Lower leg skin (tissue), 3 donors: ENCODE data around the gene FANCC.

ENCODE experiments used
- POLR2A ChIP-seq, 2 donors: fragments of 450-650 bp; IDR thresholded peaks; one replicate each; pipeline ENCODE4 v1.6.1; 2016 to 2017; ENCODE audit warnings: antibody characterized with exemption in 2 of 2, mild to moderate bottlenecking in 1 of 2, moderate library complexity in 1 of 2
- TF ChIP-seq, protein P1 (sequence below), 3 donors: fragments of 450-650 bp; IDR thresholded peaks; one replicate each; pipeline ENCODE4 v1.5.1; 2016; ENCODE audit warnings: antibody characterized with exemption in 3 of 3, mild to moderate bottlenecking in 3 of 3, moderate library complexity in 2 of 3

DNA sequence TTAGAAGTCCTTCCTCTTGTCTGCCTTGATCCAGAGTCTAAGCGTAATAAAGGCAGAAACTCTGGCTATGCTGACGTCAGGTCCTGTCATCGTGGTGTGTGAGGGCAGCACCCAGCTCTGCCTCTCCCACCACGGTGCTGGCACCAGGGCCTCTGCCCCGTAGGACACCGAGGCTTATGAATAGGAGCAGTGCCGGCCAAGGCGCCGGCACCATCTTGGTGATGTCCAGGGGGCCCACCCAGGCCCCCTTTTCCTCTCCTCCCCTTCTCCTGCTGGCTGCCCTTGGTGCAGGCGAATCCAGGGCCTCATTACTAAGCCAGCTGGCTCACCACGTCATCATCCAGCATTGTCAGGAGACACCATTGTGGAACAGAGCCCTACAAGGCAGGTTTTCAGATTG lies 252.3 kb downstream of the FANCC start:
- TF ChIP-seq, protein P1, sequence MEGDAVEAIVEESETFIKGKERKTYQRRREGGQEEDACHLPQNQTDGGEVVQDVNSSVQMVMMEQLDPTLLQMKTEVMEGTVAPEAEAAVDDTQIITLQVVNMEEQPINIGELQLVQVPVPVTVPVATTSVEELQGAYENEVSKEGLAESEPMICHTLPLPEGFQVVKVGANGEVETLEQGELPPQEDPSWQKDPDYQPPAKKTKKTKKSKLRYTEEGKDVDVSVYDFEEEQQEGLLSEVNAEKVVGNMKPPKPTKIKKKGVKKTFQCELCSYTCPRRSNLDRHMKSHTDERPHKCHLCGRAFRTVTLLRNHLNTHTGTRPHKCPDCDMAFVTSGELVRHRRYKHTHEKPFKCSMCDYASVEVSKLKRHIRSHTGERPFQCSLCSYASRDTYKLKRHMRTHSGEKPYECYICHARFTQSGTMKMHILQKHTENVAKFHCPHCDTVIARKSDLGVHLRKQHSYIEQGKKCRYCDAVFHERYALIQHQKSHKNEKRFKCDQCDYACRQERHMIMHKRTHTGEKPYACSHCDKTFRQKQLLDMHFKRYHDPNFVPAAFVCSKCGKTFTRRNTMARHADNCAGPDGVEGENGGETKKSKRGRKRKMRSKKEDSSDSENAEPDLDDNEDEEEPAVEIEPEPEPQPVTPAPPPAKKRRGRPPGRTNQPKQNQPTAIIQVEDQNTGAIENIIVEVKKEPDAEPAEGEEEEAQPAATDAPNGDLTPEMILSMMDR (IDR thresholded peaks at IDR 0.05), result no peak
- TF ChIP-seq POLR2A (IDR thresholded peaks at IDR 0.05), result no peak
